ENCODE results near the gene PRKN.

Gene PRKN

GRCh38 chr6:161308075-161308655, 1419.4 kb downstream of the PRKN start:
- no peak for DNase-seq (ENCODE audit: low read depth)
- H3K4me3 ChIP-seq (ENCODE audit: low read depth, low read length) = no peak overlapping the region
- no peak for TF ChIP-seq POLR2A (IDR thresholded peaks at IDR 0.05; ENCODE audit: extremely low read depth, insufficient read length)
- no peak for TF ChIP-seq CTCF (IDR thresholded peaks at IDR 0.05; ENCODE audit: low read depth, low read length)
- no peak for TF ChIP-seq MYC (IDR thresholded peaks at IDR 0.05; ENCODE audit: low read depth, low read length)
- no peak for TF ChIP-seq MAX (IDR thresholded peaks at IDR 0.05; ENCODE audit: low read depth, low read length)

- no peak for DNase-seq (ENCODE audit: low read depth)
- TF ChIP-seq MAX (IDR thresholded peaks at IDR 0.05; ENCODE audit: low read depth, low read length) = no peak
- TF ChIP-seq POLR2A (IDR thresholded peaks at IDR 0.05; ENCODE audit: extremely low read depth, insufficient read length) = no peak
- no peak for TF ChIP-seq CTCF (IDR thresholded peaks at IDR 0.05; ENCODE audit: low read depth, low read length)
- TF ChIP-seq MYC (IDR thresholded peaks at IDR 0.05; ENCODE audit: low read depth, low read length) = no peak
- H3K4me3 ChIP-seq (ENCODE audit: low read depth, low read length) = no peak overlapping the region
Measured at GRCh38 chr6:161305860-161306259, 1421.7 kb downstream of the PRKN start.

DNA sequence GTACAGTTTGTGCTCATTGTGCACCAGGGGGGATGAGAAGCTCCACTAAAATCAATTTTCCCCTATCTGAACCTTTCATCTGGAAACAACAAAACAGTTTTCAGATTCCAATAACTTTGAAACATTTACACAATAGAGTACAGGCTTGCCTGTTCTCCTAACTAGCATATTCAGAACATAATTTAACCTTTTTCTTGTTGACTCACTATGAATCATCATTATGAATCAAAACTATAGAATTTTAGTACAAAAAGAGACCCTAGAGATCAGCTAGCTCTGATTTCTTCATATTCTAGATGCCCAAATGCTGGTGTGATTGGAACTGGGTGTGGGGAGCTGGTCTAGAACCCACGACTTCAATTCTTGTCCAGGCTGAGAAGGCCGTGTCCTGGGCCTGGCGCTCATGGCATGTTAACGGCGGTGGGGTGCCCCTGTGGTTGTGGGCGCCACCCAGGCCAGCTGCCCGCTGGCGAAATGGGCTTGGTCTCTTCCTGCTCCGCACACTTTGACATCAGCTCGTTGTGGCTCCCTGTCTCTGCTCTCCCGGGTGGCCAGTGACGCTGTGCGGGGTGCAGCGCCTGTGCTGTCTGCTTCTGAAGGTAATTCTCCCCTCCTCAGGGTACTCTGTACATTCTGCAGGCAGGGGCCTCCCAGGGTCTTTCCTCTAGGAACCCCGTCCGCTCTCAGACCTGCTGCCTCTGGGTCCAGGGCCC, 1423.8 kb downstream of the PRKN start:
- TF ChIP-seq POLR2A (IDR thresholded peaks at IDR 0.05; ENCODE audit: extremely low read depth, insufficient read length) (no peak), MAX (IDR thresholded peaks at IDR 0.05; ENCODE audit: low read depth, low read length) (no peak), CTCF (IDR thresholded peaks at IDR 0.05; ENCODE audit: low read depth, low read length) (no peak), MYC (IDR thresholded peaks at IDR 0.05; ENCODE audit: low read depth, low read length) (no peak)
- no peak for DNase-seq (ENCODE audit: low read depth)
- no peak overlapping the region for H3K4me3 ChIP-seq (ENCODE audit: low read depth, low read length)

GRCh38 chr6:161302949-161303348, 1424.6 kb downstream of the PRKN start:
- DNase-seq (ENCODE audit: low read depth) = no peak
- H3K4me3 ChIP-seq (ENCODE audit: low read depth, low read length) = no peak overlapping the region
- TF ChIP-seq MAX (IDR thresholded peaks at IDR 0.05; ENCODE audit: low read depth, low read length) = no peak
- TF ChIP-seq MYC (IDR thresholded peaks at IDR 0.05; ENCODE audit: low read depth, low read length) = no peak
- TF ChIP-seq POLR2A (IDR thresholded peaks at IDR 0.05; ENCODE audit: extremely low read depth, insufficient read length) = no peak
- no peak for TF ChIP-seq CTCF (IDR thresholded peaks at IDR 0.05; ENCODE audit: low read depth, low read length)

DNA sequence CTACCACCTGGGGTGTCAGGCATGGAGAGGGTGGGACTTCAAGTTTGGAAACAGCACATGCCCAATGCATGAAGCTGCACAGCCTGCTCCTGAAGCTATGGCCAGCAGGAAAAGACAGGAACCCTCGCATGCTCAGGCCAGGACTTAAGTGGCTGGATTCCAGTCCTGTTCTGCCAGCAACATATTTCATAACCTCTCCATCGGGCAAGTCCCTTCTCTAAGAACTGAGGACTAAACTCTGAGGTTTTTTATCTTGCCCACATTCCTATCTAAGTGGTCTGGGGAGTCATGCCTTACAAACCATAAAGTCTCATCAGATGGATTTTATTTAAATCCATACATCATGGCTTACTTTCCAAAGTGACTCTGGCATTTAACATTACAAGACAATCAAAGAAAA, 1426.2 kb downstream of the PRKN start:
- no peak overlapping the region for H3K4me3 ChIP-seq (ENCODE audit: low read depth, low read length)
- TF ChIP-seq MYC (IDR thresholded peaks at IDR 0.05; ENCODE audit: low read depth, low read length) = no peak
- TF ChIP-seq CTCF (IDR thresholded peaks at IDR 0.05; ENCODE audit: low read depth, low read length) = no peak
- TF ChIP-seq POLR2A (IDR thresholded peaks at IDR 0.05; ENCODE audit: extremely low read depth, insufficient read length) = no peak
- no peak for TF ChIP-seq MAX (IDR thresholded peaks at IDR 0.05; ENCODE audit: low read depth, low read length)
- no peak for DNase-seq (ENCODE audit: low read depth)
